Upper lobe of left lung (tissue), 4 donors: Measurements from ENCODE around the gene GCNT1.

Experiments
- EP300 ChIP-seq, 4 donors: sonication (generic); formaldehyde crosslinking; IDR thresholded peaks; one replicate each; pipeline ENCODE4 v1.5.1; 2017; ENCODE audit warnings: antibody characterized with exemption in 4 of 4, control low read depth in 2 of 4
- POLR2A ChIP-seq, 4 donors: fragments of 450-650 bp; IDR thresholded peaks; one replicate each; pipeline ENCODE4 v1.5.1; 2016 to 2017; ENCODE audit warnings: antibody characterized with exemption in 4 of 4, mild to moderate bottlenecking in 2 of 4
- TF ChIP-seq, protein P1 (sequence below), 6 experiments: fragments of 450-650 bp in 4 of 6; fragments of 200-600 bp in 2 of 6; sonication (generic) in 2 of 6; IDR thresholded peaks; one replicate each; pipeline ENCODE4 v1.5.1; 2016 to 2019; ENCODE audit warnings: antibody characterized with exemption in 6 of 6

- TF ChIP-seq, protein P1, sequence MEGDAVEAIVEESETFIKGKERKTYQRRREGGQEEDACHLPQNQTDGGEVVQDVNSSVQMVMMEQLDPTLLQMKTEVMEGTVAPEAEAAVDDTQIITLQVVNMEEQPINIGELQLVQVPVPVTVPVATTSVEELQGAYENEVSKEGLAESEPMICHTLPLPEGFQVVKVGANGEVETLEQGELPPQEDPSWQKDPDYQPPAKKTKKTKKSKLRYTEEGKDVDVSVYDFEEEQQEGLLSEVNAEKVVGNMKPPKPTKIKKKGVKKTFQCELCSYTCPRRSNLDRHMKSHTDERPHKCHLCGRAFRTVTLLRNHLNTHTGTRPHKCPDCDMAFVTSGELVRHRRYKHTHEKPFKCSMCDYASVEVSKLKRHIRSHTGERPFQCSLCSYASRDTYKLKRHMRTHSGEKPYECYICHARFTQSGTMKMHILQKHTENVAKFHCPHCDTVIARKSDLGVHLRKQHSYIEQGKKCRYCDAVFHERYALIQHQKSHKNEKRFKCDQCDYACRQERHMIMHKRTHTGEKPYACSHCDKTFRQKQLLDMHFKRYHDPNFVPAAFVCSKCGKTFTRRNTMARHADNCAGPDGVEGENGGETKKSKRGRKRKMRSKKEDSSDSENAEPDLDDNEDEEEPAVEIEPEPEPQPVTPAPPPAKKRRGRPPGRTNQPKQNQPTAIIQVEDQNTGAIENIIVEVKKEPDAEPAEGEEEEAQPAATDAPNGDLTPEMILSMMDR (IDR thresholded peaks at IDR 0.05), result no peak
- TF ChIP-seq EP300 (IDR thresholded peaks at IDR 0.05) (no peak), POLR2A (IDR thresholded peaks at IDR 0.05) (no peak)
Observed at GRCh38 chr9:76529653-76530052, 70.7 kb downstream of the GCNT1 start.
